ENCODE results near the gene ST6GALNAC3.
"Not testable (repeated sequence)": the region's sequence is repeated elsewhere in the genome, so short reads cannot be mapped to it uniquely, and the experiment has no call there.

ST6GALNAC3 gene

DNA sequence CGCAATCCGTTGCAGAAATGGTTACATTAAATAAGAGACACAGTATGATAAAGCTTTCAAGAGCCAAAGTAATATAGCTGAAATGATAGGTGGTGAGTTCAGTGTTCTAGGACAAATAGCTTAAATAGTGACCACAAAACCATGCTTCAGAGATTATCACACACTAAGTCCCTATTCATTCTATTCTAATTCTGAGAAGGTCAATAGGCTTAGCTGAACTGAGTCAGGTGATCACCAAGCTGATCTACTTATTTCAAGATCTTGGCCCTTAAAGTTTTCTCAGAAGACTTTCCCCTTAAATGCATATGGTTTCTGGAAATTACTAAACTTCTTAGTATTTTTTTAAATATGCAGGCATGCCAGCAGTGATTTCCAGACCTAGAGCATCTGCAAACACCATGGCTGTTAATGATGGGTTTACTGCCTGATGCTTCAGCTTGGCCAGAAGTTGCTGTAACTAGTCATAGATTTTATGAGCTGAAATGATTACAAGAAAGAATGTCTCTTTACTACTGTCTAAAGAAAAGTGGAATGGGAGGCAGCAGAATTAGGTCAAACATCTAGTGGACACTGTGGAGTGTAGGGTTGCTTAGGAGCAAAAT lies 242.9 kb downstream of the ST6GALNAC3 start:
- POLR2A ChIA-PET, result no interaction called here
- CTCF ChIA-PET, result no interaction called here
- TF ChIP-seq LEF1 (IDR thresholded peaks at IDR 0.05; ENCODE audit: borderline replicate concordance), result no peak
- TF ChIP-seq HDGF (IDR thresholded peaks at IDR 0.05; ENCODE audit: borderline replicate concordance), result no peak
- no peak for TF ChIP-seq NFRKB (IDR thresholded peaks at IDR 0.05)
- DNase-seq (ENCODE audit: extremely low spot score), result no peak

DNA sequence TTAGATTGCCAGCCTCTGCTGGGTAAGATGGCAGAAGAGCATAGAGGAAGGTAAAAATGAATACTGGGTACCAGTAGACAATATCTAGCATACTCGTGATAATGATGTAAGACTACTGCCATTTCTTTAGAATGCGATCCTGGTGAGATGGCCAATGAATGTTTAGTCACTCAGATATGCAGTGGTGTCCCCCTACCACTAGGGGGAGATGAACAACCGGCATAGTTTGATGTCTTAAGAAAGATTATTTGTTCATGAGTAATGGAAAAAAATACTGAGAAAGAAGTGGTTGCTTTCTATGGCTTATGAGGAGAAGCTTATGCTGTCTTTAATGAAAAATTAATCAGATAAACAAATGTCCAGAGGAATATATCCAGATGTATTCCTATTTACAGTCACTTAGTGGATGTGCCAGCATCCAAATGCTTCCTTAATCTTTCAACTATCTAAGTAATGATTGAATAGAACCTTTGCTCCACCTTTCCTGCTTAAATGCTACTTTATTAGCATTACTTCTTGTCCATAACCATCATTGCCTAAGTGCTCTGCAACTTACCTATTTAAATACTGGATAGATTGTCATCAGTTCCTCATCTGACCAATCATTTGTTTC lies 256.6 kb downstream of the ST6GALNAC3 start:
- DNase-seq (ENCODE audit: extremely low spot score), result peak; percentile 75
- ChIA-PET POLR2A (no interaction called here), CTCF (no interaction called here)
- TF ChIP-seq PKNOX1 (IDR thresholded peaks at IDR 0.05) (no peak), FOXM1 (IDR thresholded peaks at IDR 0.05; ENCODE audit: borderline replicate concordance) (no peak), LEF1 (IDR thresholded peaks at IDR 0.05; ENCODE audit: borderline replicate concordance) (no peak), ELF4 (IDR thresholded peaks at IDR 0.05) (no peak), BHLHE40 (IDR thresholded peaks at IDR 0.05; ENCODE audit: borderline replicate concordance) (no peak), SP1 (IDR thresholded peaks at IDR 0.05) (no peak)

GRCh38 chr1:76335882-76336281 lies 261.3 kb downstream of the ST6GALNAC3 start:
- TF ChIP-seq ARNT (IDR thresholded peaks at IDR 0.05) (no peak), LEF1 (IDR thresholded peaks at IDR 0.05; ENCODE audit: borderline replicate concordance) (no peak), FOXA1 (IDR thresholded peaks at IDR 0.05) (no peak), FOXM1 (IDR thresholded peaks at IDR 0.05; ENCODE audit: borderline replicate concordance) (no peak), ELF4 (IDR thresholded peaks at IDR 0.05) (no peak), PKNOX1 (IDR thresholded peaks at IDR 0.05) (no peak), NFRKB (IDR thresholded peaks at IDR 0.05) (no peak), BHLHE40 (IDR thresholded peaks at IDR 0.05; ENCODE audit: borderline replicate concordance) (no peak), ZNF384 (IDR thresholded peaks at IDR 0.05) (no peak), CTBP1 (IDR thresholded peaks at IDR 0.05; ENCODE audit: borderline replicate concordance) (no peak), TARDBP (IDR thresholded peaks at IDR 0.05) (no peak), HDGF (IDR thresholded peaks at IDR 0.05; ENCODE audit: borderline replicate concordance) (no peak), L3MBTL2 (conservative IDR thresholded peaks at IDR 0.05) (no peak), SP1 (IDR thresholded peaks at IDR 0.05) (no peak), SUZ12 (IDR thresholded peaks at IDR 0.05) (no peak), FOXK2 (IDR thresholded peaks at IDR 0.05) (no peak)
- POLR2A ChIA-PET, result no interaction called here
- no peak for DNase-seq (ENCODE audit: extremely low spot score)
- CTCF ChIA-PET, result no interaction called here

GRCh38 chr1:76336931-76337371 lies 262.4 kb downstream of the ST6GALNAC3 start:
- no peak for TF ChIP-seq ZNF384 (IDR thresholded peaks at IDR 0.05)
- no peak for TF ChIP-seq TARDBP (IDR thresholded peaks at IDR 0.05)
- TF ChIP-seq ARNT (IDR thresholded peaks at IDR 0.05), result no peak
- TF ChIP-seq FOXM1 (IDR thresholded peaks at IDR 0.05; ENCODE audit: borderline replicate concordance), result no peak
- no peak for TF ChIP-seq SP1 (IDR thresholded peaks at IDR 0.05)
- no peak for TF ChIP-seq SUZ12 (IDR thresholded peaks at IDR 0.05)
- TF ChIP-seq LEF1 (IDR thresholded peaks at IDR 0.05; ENCODE audit: borderline replicate concordance), result no peak
- TF ChIP-seq ELF4 (IDR thresholded peaks at IDR 0.05), result no peak
- no peak for TF ChIP-seq CTBP1 (IDR thresholded peaks at IDR 0.05; ENCODE audit: borderline replicate concordance)
- peak; percentile 27 for DNase-seq (ENCODE audit: extremely low spot score)
- CTCF ChIA-PET, result no interaction called here
- POLR2A ChIA-PET, result no interaction called here

- ChIA-PET CTCF (interaction anchor here (0.5 kb wide), 1 partner anchor 110 kb away, joined by 3 read pairs; no protein-coding TSS in a partner anchor), POLR2A (no interaction called here)
- no peak for TF ChIP-seq L3MBTL2 (conservative IDR thresholded peaks at IDR 0.05)
- no peak for TF ChIP-seq PKNOX1 (IDR thresholded peaks at IDR 0.05)
- no peak for TF ChIP-seq BHLHE40 (IDR thresholded peaks at IDR 0.05; ENCODE audit: borderline replicate concordance)
- no peak for TF ChIP-seq HDGF (IDR thresholded peaks at IDR 0.05; ENCODE audit: borderline replicate concordance)
- no peak for TF ChIP-seq ELF4 (IDR thresholded peaks at IDR 0.05)
- no peak for TF ChIP-seq CTBP1 (IDR thresholded peaks at IDR 0.05; ENCODE audit: borderline replicate concordance)
- no peak for TF ChIP-seq SUZ12 (IDR thresholded peaks at IDR 0.05)
- no peak for TF ChIP-seq ZNF384 (IDR thresholded peaks at IDR 0.05)
- TF ChIP-seq FOXA1 (IDR thresholded peaks at IDR 0.05), result no peak
- TF ChIP-seq TARDBP (IDR thresholded peaks at IDR 0.05), result no peak
- no peak for TF ChIP-seq FOXK2 (IDR thresholded peaks at IDR 0.05)
- TF ChIP-seq FOXM1 (IDR thresholded peaks at IDR 0.05; ENCODE audit: borderline replicate concordance), result no peak
- TF ChIP-seq ARNT (IDR thresholded peaks at IDR 0.05), result no peak
- no peak for TF ChIP-seq SP1 (IDR thresholded peaks at IDR 0.05)
- TF ChIP-seq NFRKB (IDR thresholded peaks at IDR 0.05), result no peak
- no peak for TF ChIP-seq LEF1 (IDR thresholded peaks at IDR 0.05; ENCODE audit: borderline replicate concordance)
- no peak for DNase-seq (ENCODE audit: extremely low spot score)
These were observed 263.1 kb downstream of the ST6GALNAC3 start for GRCh38 chr1:76337542-76338219.

- ChIA-PET POLR2A (no interaction called here), CTCF (interaction anchor here (0.6 kb wide), 1 partner anchor 164 kb away, joined by 4 read pairs; no protein-coding TSS in a partner anchor)
- no peak for DNase-seq (ENCODE audit: extremely low spot score)
- no peak for TF ChIP-seq FOXK2 (IDR thresholded peaks at IDR 0.05)
These were observed 265.5 kb downstream of the ST6GALNAC3 start for GRCh38 chr1:76340056-76340455.

GRCh38 chr1:76341816-76342215 lies 267.3 kb downstream of the ST6GALNAC3 start:
- DNase-seq (ENCODE audit: extremely low spot score); POLR2A ChIA-PET: not testable (repeated sequence)
- CTCF ChIA-PET, result interaction anchor here (0.7 kb wide), 1 partner anchor 693 kb away, joined by 3 read pairs; no protein-coding TSS in a partner anchor

All from HEK293T (cell line).